Adrenal gland (tissue), 12 donors: ENCODE measurements around the gene ARHGEF11. TPM values are rescaled to one million over a fixed set of nuclear protein-coding genes. Genes with fewer than 3 reads are reported as not detected.

Source experiments
- DNase-seq, 7 donors: peaks; one replicate each; pipeline ENCODE4 v3.0.0-alpha.2; 2019 to 2020
- H3K27ac ChIP-seq, 5 donors: fragments of 200-600 bp; sonication (generic) in 4 of 5; 1 replicate in 3 of 5; 2 replicates in 2 of 5; pipeline versions ENCODE4 v1.5.1 to v1.8.0; 2016 to 2020; ENCODE audit warnings: mild to moderate bottlenecking in 1 of 5
- H3K27me3 ChIP-seq: fragments of 200-600 bp; 2 replicates; pipeline ENCODE4 v1.8.0; 2021
- H3K36me3 ChIP-seq, 2 donors: fragments of 200-600 bp; replicated peaks in 1 of 2; 1 replicate in 1 of 2; 2 replicates in 1 of 2; pipeline versions ENCODE4 v1.5.1 to v1.8.0; 2018 to 2022
- H3K4me1 ChIP-seq, 2 donors: fragments of 200-600 bp; replicated peaks in 1 of 2; 1 replicate in 1 of 2; 2 replicates in 1 of 2; pipeline versions ENCODE4 v1.5.1 to v1.8.0; 2018 to 2021
- H3K4me3 ChIP-seq, 4 donors: fragments of 200-600 bp; sonication (generic) in 3 of 4; one replicate each; pipeline ENCODE4 v1.5.1; 2016 to 2018
- H3K9me3 ChIP-seq, 3 donors: fragments of 200-600 bp; sonication (generic) in 1 of 3; replicated peaks in 1 of 3; 1 replicate in 2 of 3; 2 replicates in 1 of 3; pipeline versions ENCODE4 v1.5.1 to v1.8.0; 2016 to 2021
- CTCF ChIP-seq, 6 experiments: fragments of 450-650 bp in 4 of 6; fragments of 200-600 bp in 2 of 6; sonication (generic) in 1 of 6; IDR thresholded peaks; 1 replicate in 5 of 6; 2 replicates in 1 of 6; pipeline versions ENCODE4 v1.5.1 to v1.8.0; 2016 to 2021; ENCODE audit warnings: antibody characterized with exemption in 6 of 6, mild to moderate bottlenecking in 2 of 6, moderate library complexity in 1 of 6
- POLR2A ChIP-seq, 2 donors: fragments of 450-650 bp; IDR thresholded peaks; one replicate each; pipeline ENCODE4 v1.6.1; 2017; ENCODE audit warnings: antibody characterized with exemption in 2 of 2, mild to moderate bottlenecking in 2 of 2, moderate library complexity in 1 of 2
- WGBS, 4 donors: extraction: QIAGEN DNeasy Blood & Tissue Kit in 2 of 4; methylation state at CpG; one replicate each; pipeline versions ENCODE4 v1.1.5 to v1.1.7; 2013 to 2017; 5-methylcytosine and 5-hydroxymethylcytosine counted together
- intact Hi-C, 2 donors: fragments of 100-400 bp; cut with DNase I; formaldehyde crosslinking; loops; one replicate each; pipeline versions ENCODE4 v1.14.1 to v1.15.0; 2022 to 2023
- polyA plus RNA-seq, 3 donors: library from polyadenylated mRNA; stranded (reverse); fragments of 200-250 nt in 2 of 3; fragments of 350-450 nt in 1 of 3; fragmentation: Illumina TruSeq in 1 of 3; extraction: RNeasy Lipid Tissue Mini Kit (QIAGEN cat#74804) in 1 of 3; gene quantifications; one replicate each; pipeline ENCODE4 v1.2.3, GENCODE V29; 2013 to 2014
- total RNA-seq, 9 donors: library from RNA; depleted of rRNA in 4 of 9; stranded (reverse); fragments of >200 nt in 4 of 9; fragments of 120-200 nt in 1 of 9; fragmentation: NEBNext Ultra II Directional in 1 of 9; extraction: Animal tissue kit (Norgen Biotek cat#: 25700) in 1 of 9; gene quantifications; one replicate each; pipeline versions ENCODE4 v1.1.0 to v1.2.4, GENCODE V29; 2013 to 2023
- donor health status: healthy with polysubstance abuse.
- donor health status: Bipolar disorder and iron deficiency.
- donor health status: DM: yes; HTN: yes; CAD: no.
- donor health status: DM: no; HTN: no; CAD: no.
- donor health status: DM: no; HTN: no; CAD: no.
- donor health status: DM: yes; HTN: yes; CAD: no.

ARHGEF11 gene
- total and polyA plus RNA-seq, 12 donors, result 14.2 to 69.2 (median 38.3) TPM

GRCh38 chr1:157042846-157043245 is 2.7 kb downstream of the ARHGEF11 start:
- Histone ChIP-seq H3K9me3 (no peaks in the 10 kb centered on the region), H3K27ac (no peak overlapping the region), H3K36me3 (no peaks in the 10 kb centered on the region), H3K27me3 (no peaks in the 10 kb centered on the region), H3K4me1 (peaks cover 44 to 65% of the 10 kb centered on the region in 2 donors), H3K4me3 (peak overlapping the region in 1 of 4 donors; percentile 92)
- 44 to 54% (median 50%) methylated on average over 2 of the region's 2 CpGs for WGBS, 4 donors
- TF ChIP-seq CTCF (IDR thresholded peaks at IDR 0.05) (no peak), POLR2A (IDR thresholded peaks at IDR 0.05) (no peak)
- no peak for DNase-seq
- intact Hi-C loops, result loop anchor here in 1 of 2 donors (10.0 kb wide), 1 partner anchor 58 kb away; no protein-coding TSS in a partner anchor

GRCh38 chr1:157040802-157041201 is 4.7 kb downstream of the ARHGEF11 start:
- DNase-seq, result peak in 2 of 7 donors; percentile 22 to 32
- no peak for TF ChIP-seq POLR2A (IDR thresholded peaks at IDR 0.05)
- TF ChIP-seq CTCF (IDR thresholded peaks at IDR 0.05), result no peak

GRCh38 chr1:157035121-157035520 is 10.4 kb downstream of the ARHGEF11 start:
- TF ChIP-seq POLR2A (IDR thresholded peaks at IDR 0.05) (no peak), CTCF (IDR thresholded peaks at IDR 0.05) (no peak)
- intact Hi-C loops, result no loop called here
- Histone ChIP-seq H3K36me3 (no peaks in the 10 kb centered on the region), H3K27me3 (no peaks in the 10 kb centered on the region), H3K9me3 (no peaks in the 10 kb centered on the region), H3K4me1 (peaks cover 13 to 27% of the 10 kb centered on the region in 2 donors), H3K27ac (no peak overlapping the region), H3K4me3 (no peak overlapping the region)
- WGBS, 4 donors, result 94 to 100% (median 96%) methylated on average over 5 to 6 of the region's 6 CpGs
- no peak for DNase-seq

More at GRCh38 chr1:157040802-157041201, 4.7 kb downstream of the ARHGEF11 start:
- Histone ChIP-seq H3K9me3 (no peaks in the 10 kb centered on the region), H3K27me3 (no peaks in the 10 kb centered on the region), H3K4me3 (no peak overlapping the region), H3K27ac (no peak overlapping the region), H3K36me3 (no peaks in the 10 kb centered on the region), H3K4me1 (peaks cover 44 to 65% of the 10 kb centered on the region in 2 donors)
- intact Hi-C loops, result loop anchor here in 1 of 2 donors (10.0 kb wide), 1 partner anchor 56 kb away; no protein-coding TSS in a partner anchor
- 52 to 70% (median 60%) methylated on average over 1 of the region's 1 CpG for WGBS, 4 donors

GRCh38 chr1:157034137-157034800 is 11.3 kb downstream of the ARHGEF11 start:
- no peaks in the 10 kb centered on the region for H3K27me3 ChIP-seq
- H3K36me3 ChIP-seq, result no peaks in the 10 kb centered on the region
- H3K9me3 ChIP-seq, result no peaks in the 10 kb centered on the region
- intact Hi-C loops, result no loop called here
- no peak for TF ChIP-seq POLR2A (IDR thresholded peaks at IDR 0.05)
- WGBS, 4 donors, result 80 to 90% (median 86%) methylated on average over 7 of the region's 7 CpGs
- H3K4me3 ChIP-seq, result no peak overlapping the region
- no peak for DNase-seq
- peaks cover 7 to 24% of the 10 kb centered on the region in 2 donors for H3K4me1 ChIP-seq
- H3K27ac ChIP-seq, result no peak overlapping the region
